Measurements from ENCODE around the gene ZNF516. TPM values are rescaled to one million over a fixed set of nuclear protein-coding genes. Genes with fewer than 3 reads are reported as not detected.

ZNF516 gene
- total RNA-seq, 2 experiments from 2014 or later = 2.7 to 4.8 TPM

DNA sequence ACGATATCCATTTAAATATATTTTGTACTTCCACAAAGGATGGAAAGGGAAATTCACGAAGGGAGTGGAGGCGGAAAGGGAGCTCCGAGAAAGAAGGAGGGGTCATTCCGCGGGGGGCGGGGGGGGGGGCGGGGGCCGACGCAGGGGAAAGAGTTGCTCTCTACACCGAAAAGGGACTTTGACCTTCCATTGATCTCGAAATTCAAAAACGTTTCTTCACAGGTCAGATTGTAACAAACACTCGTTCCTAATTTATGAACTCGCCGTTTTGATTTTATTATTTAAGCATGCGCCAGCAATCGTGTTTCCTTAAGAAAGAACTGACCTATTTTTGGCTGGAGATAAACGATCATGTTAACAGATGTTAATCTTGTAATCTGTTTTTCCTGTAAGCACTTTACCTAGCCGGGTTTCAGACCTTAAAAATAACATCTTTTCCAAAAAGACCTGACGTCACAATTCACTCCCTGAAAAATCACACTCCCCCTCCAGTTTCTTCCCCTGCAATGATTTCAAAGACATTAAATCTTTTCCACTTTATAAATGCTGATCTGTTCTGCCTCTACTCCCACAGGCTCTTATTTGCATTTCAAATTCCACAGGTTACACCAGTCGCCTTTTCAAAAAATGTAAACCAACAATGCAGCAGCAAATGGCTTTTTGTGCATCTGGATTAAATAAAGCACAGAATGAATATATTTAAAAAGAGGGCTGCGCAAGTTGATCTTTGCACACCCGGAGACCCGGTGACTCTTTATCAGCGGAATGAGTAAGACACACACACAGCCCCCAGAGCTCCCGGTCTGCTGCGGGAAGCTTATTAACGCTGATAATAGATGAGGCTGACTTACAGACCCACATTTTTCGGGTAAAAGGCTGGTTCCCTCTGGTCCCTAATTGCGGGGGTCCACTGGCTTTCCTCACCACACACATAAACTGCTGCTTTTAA lies 1.6 kb downstream of the ZNF516 start:
- ChIA-PET CTCF (interaction anchor here (0.6 to 1.3 kb wide), 2 partner anchors 66 to 216 kb away, joined by 3 to 5 read pairs; no protein-coding TSS in a partner anchor), POLR2A (no interaction called here)
- Mint-ChIP-seq H3K4me3 (peak overlapping the region; percentile 84), H3K27ac (peak overlapping the region; percentile 4), H3K27me3 (peaks cover 59% of the 10 kb centered on the region), H3K36me3 (no peaks in the 10 kb centered on the region), H3K4me1 (ENCODE audit: low read depth) (peaks cover 33% of the 10 kb centered on the region), H3K9me3 (no peaks in the 10 kb centered on the region)
- DNase-seq = no peak
- intact Hi-C loops (cut with micrococcal nuclease) = loop anchor here (1.0 to 10.0 kb wide), 10 partner anchors 41 to 1999 kb away; partner anchors contain the start of genes CNDP2, TSHZ1 and ZNF236

DNA sequence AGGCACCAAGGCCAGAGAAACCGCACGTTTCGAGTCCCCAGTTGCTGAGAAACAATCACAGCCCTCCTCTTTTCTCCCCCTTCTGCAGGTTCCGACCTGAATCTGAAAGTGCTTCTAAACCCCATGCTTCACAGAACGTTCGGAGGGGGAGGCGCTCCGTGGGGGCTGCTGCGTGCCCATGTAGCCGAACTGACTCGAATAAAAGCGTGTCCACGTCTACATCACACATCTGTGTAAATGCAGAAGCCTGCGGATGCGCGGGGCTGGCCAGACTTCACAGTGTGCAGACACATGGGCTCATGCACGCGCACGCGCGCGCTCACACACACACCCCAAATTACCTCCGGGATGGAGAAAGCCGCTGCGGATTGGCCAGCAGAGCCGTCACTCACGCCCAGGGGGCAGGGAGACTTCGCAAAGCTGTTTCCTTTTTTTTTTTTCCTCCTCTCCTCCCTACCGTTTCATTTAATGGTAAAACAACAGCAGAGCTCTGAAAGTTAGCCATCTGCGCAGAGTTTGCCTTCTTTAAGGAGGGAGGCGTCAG lies 2.3 kb downstream of the ZNF516 start:
- Mint-ChIP-seq H3K4me3 (peak overlapping the region; percentile 84), H3K27ac (peak overlapping the region; percentile 42), H3K4me1 (ENCODE audit: low read depth) (peaks cover 33% of the 10 kb centered on the region), H3K36me3 (no peaks in the 10 kb centered on the region), H3K9me3 (no peaks in the 10 kb centered on the region), H3K27me3 (peaks cover 60% of the 10 kb centered on the region)
- intact Hi-C loops (cut with micrococcal nuclease) = loop anchor here (1.0 to 10.0 kb wide), 10 partner anchors 40 to 1998 kb away; partner anchors contain the start of genes CNDP2, TSHZ1 and ZNF236
- ChIA-PET POLR2A (no interaction called here), CTCF (interaction anchor here (0.6 kb wide), 1 partner anchor 65 kb away, joined by 3 read pairs; no protein-coding TSS in a partner anchor)
- peak; percentile 99 for DNase-seq

DNA sequence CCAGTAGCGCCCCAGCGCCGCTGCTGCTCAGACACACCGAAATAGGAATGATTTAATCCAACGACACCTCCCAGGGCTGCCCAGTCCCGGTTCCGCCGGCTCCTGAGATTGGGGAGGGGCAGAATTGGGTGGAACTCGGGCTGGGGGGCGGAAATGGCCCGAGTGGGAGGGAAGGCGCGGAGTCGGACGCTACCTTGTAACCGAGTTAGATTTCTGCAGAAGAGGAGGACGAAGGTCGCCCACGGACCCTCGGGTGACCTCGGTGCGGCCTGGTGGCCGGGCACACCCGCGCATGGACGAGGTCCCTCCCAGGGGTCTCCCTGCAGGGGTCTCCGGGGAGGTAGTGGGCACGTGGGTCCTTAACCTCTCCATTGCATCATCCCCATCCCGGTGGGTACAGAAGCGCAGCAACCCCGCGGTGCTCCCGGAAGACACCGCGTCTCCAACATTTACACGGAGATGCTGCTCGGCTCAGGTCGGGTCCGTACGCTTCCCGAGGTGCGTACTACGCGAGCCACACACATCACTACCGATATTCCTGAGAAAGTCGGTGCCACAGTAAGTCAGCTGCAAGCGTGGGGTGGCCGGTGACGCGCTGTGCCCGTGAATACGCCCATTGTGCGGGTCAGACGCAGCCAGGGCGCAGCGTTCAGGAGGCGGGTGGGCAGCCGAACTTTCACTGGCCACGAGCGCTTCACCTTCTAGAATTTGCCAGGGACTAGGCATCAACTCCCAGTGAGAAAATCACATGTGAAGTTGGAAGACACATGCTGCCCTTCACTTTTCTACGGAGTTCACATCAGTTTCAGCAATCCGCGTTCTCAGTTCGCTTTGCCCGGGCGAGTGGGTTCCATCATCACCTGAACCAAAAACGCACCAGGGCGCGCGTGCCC lies 3.0 kb downstream of the ZNF516 start:
- peaks cover 58% of the 10 kb centered on the region for H3K27me3 Mint-ChIP-seq

DNA sequence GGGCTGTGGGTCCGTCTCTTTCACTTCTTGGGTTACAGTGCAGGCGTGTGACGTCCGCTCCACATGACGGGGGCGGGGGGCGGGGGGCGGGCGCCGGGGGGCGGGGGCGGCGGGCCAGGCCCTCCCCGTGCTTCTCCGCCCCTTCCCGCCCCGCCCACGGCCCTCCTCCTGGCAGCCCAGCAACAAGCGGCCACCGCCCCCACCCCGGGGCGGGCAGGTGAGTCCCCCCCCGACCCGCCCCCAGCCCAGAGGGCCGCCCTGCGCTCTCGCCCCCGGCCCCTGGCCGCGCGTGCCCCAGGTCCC lies 3.6 kb downstream of the ZNF516 start:
- H3K9me3 Mint-ChIP-seq = no peaks in the 10 kb centered on the region
- DNase-seq = peak; percentile 64
- ChIA-PET CTCF (no interaction called here), POLR2A (no interaction called here)
- peak overlapping the region; percentile 84 for H3K4me3 Mint-ChIP-seq
- intact Hi-C loops (cut with micrococcal nuclease) = loop anchor here (5.0 to 10.0 kb wide), 6 partner anchors 94 to 1997 kb away; partner anchors contain the start of genes CNDP2 and TSHZ1
- H3K27ac Mint-ChIP-seq = no peak overlapping the region
- peaks cover 33% of the 10 kb centered on the region for H3K4me1 Mint-ChIP-seq (ENCODE audit: low read depth)
- no peaks in the 10 kb centered on the region for H3K36me3 Mint-ChIP-seq
- peaks cover 56% of the 10 kb centered on the region for H3K27me3 Mint-ChIP-seq

More for the DNA sequence above, 3.0 kb downstream of the ZNF516 start:
- Mint-ChIP-seq H3K9me3 (no peaks in the 10 kb centered on the region), H3K4me3 (peak overlapping the region; percentile 84), H3K27ac (peak overlapping the region; percentile 72), H3K4me1 (ENCODE audit: low read depth) (peaks cover 33% of the 10 kb centered on the region), H3K36me3 (no peaks in the 10 kb centered on the region)
- DNase-seq = peak; percentile 42
- ChIA-PET POLR2A (no interaction called here), CTCF (no interaction called here)
- intact Hi-C loops (cut with micrococcal nuclease) = loop anchor here (2.0 to 10.0 kb wide), 9 partner anchors 39 to 1997 kb away; partner anchors contain the start of genes CNDP2 and TSHZ1

DNA sequence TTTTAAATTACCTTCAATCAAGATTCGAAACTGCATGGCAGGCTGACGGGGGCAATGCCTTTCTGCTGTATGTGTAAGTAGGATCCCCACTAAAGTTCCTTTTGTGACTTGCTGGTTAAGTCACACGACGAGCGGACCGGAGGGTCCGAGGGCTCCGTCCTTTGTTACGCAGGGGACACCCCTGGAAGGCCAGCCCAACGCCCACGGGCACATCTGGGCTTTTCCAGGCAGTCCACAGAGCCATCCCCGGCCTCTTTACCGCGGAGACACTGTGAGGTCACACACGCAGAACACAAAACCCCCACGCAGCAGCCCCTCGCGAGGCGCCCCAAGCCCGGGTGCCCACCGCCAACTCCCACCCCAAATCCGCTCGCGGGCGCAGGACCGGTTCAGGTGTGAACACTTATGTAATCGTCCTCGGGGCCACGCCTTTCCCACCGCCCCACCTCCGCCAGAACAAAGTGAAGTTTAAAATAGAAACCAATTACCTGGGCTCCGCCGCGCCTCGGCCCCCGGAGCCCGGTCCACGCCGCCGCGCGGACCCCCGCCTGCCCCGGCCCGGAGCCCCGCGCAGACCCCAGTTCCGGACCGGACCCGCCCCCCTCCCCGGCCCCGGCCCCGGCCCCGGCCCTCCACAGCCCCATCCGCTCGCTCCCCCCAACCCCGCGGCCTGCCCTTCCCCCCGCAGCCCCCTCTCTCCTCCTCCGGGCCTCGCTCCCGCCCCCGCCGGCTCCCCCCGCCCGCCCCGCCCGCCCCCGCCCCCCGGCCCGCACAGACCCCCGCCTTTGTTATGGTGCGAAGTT lies 4.2 kb downstream of the ZNF516 start:
- peaks cover 55% of the 10 kb centered on the region for H3K27me3 Mint-ChIP-seq
- peaks cover 32% of the 10 kb centered on the region for H3K4me1 Mint-ChIP-seq (ENCODE audit: low read depth)
- H3K4me3 Mint-ChIP-seq = peak overlapping the region; percentile 74
- H3K36me3 Mint-ChIP-seq = no peaks in the 10 kb centered on the region
- ChIA-PET CTCF (interaction anchor here (0.8 kb wide), 1 partner anchor 9 kb away, joined by 3 read pairs; no protein-coding TSS in a partner anchor), POLR2A (no interaction called here)
- peak; percentile 48 for DNase-seq
- no peak overlapping the region for H3K27ac Mint-ChIP-seq
- intact Hi-C loops (cut with micrococcal nuclease) = loop anchor here (5.0 to 10.0 kb wide), 6 partner anchors 94 to 1996 kb away; partner anchors contain the start of genes CNDP2 and TSHZ1
- H3K9me3 Mint-ChIP-seq = no peaks in the 10 kb centered on the region

DNA sequence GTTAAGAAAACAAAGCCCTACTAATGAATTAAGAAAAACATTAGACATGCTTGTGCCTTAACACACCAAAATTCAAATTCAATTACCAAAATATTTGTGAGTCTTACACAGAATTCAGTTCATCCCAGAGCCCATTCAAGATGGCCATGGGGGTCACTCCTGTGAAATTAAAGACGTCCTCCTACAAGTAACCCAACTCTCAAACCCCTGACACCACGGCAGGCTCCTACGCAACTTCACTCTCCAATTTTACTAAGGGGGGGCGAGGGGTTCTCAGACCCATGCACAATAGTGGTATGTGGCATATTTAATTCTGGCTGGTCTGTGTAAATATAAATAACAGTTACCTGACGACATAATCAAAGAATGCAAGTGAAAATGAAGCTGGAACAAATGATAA lies 5.0 kb downstream of the ZNF516 start:
- peak overlapping the region; percentile 74 for H3K4me3 Mint-ChIP-seq
- peaks cover 56% of the 10 kb centered on the region for H3K27me3 Mint-ChIP-seq
- intact Hi-C loops (cut with micrococcal nuclease) = loop anchor here (5.0 to 10.0 kb wide), 6 partner anchors 93 to 1995 kb away; partner anchors contain the start of genes CNDP2 and TSHZ1
- H3K27ac Mint-ChIP-seq = no peak overlapping the region
- no peak for DNase-seq
- no peaks in the 10 kb centered on the region for H3K36me3 Mint-ChIP-seq
- H3K4me1 Mint-ChIP-seq (ENCODE audit: low read depth) = peaks cover 28% of the 10 kb centered on the region
- POLR2A ChIA-PET = no interaction called here
- CTCF ChIA-PET = interaction anchor here (0.8 kb wide), 1 partner anchor 8 kb away, joined by 3 read pairs; no protein-coding TSS in a partner anchor
- H3K9me3 Mint-ChIP-seq = no peaks in the 10 kb centered on the region

DNA sequence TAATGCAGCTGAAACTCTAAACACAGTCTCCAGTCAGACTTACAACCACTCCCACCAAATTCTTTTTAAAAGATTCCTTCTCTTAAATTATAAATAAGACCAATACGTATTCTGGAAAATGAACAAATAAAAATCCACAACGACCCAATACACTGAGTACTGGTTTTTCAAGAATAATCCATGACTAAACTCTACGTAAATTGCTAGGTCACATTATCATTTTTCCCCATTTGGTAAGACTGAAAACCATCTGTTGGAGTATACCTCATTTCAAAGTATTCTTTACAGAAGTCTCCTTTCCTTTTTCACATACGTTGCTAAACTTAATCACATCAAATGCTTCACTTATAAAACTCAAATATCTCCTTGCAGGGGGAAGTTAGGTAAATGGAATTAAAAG lies 6.0 kb downstream of the ZNF516 start:
- Mint-ChIP-seq H3K4me1 (ENCODE audit: low read depth) (peaks cover 24% of the 10 kb centered on the region), H3K36me3 (no peaks in the 10 kb centered on the region), H3K27ac (no peak overlapping the region), H3K4me3 (no peak overlapping the region), H3K27me3 (peaks cover 54% of the 10 kb centered on the region), H3K9me3 (no peaks in the 10 kb centered on the region)
- ChIA-PET CTCF (interaction anchor here (1.1 kb wide), 1 partner anchor 221 kb away, joined by 3 read pairs; no protein-coding TSS in a partner anchor), POLR2A (no interaction called here)
- intact Hi-C loops (cut with micrococcal nuclease) = no loop called here
- DNase-seq = no peak

DNA sequence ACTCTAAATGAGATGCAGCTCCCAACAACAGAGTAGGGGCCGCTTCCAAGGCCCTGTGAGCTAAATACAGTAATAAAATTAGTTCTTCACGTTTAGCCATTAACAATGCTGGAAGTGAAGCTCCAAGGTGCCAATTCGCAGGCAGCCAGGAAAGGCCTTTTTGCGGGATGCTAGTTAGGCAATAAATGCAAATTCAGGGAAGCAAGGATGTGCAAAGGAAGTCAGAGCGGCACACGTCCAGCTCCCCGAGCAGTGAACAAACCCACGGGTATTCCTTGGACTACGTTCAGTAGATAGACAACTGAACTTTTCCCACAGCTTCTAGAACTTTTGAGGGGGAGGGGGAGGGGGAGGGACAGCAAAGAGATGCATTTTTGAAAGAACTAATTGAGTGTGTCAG lies 6.9 kb downstream of the ZNF516 start:
- Mint-ChIP-seq H3K9me3 (no peaks in the 10 kb centered on the region), H3K27me3 (peaks cover 49% of the 10 kb centered on the region), H3K27ac (no peak overlapping the region), H3K4me3 (no peak overlapping the region), H3K36me3 (no peaks in the 10 kb centered on the region), H3K4me1 (ENCODE audit: low read depth) (peaks cover 16% of the 10 kb centered on the region)
- POLR2A ChIA-PET = no interaction called here
- CTCF ChIA-PET = interaction anchor here (1.1 kb wide), 1 partner anchor 222 kb away, joined by 3 read pairs; no protein-coding TSS in a partner anchor
- no peak for DNase-seq
- intact Hi-C loops (cut with micrococcal nuclease) = no loop called here

DNA sequence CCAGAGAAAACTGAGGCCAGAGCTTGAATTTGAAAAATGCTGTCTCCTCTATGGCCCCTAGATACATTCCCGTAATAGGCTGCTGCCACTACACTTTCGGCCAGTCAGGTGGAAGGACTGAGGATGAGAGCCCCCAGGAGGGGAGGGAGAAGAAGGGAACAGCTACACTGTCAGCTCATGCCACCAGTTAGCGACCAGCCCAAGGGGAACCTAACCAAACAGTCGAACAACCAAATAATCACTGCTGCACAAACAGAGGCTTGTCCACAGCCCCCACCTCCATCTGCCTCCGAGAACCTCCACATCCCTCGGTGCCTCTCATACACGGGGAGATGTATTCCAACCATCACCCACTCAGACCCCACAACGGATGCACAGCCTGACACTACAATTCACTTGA lies 7.3 kb downstream of the ZNF516 start:
- no peaks in the 10 kb centered on the region for H3K9me3 Mint-ChIP-seq
- peaks cover 16% of the 10 kb centered on the region for H3K4me1 Mint-ChIP-seq (ENCODE audit: low read depth)
- no peaks in the 10 kb centered on the region for H3K36me3 Mint-ChIP-seq
- no peak overlapping the region for H3K4me3 Mint-ChIP-seq
- ChIA-PET POLR2A (no interaction called here), CTCF (interaction anchor here (1.1 kb wide), 1 partner anchor 222 kb away, joined by 3 read pairs; no protein-coding TSS in a partner anchor)
- no peak for DNase-seq
- intact Hi-C loops (cut with micrococcal nuclease) = no loop called here
- H3K27me3 Mint-ChIP-seq = peaks cover 46% of the 10 kb centered on the region
- no peak overlapping the region for H3K27ac Mint-ChIP-seq

DNA sequence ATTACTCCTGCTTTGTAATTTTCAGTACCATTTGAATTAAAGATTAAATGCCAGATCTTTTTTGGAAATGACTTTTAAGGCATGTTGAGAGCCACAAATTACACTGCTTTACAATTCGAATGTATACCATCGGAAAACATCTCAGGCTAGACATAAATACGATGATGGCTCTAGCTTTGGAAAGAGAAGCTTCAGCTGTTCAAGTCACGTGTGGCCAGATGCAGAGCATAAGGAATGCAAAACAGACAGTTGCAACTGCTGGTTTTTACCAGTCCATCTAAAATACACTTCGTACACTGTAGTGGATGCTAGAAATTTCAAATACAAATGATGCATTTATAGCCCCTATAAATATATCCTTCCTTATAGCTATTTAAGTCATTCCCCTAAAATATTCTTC lies 8.0 kb downstream of the ZNF516 start:
- no peaks in the 10 kb centered on the region for H3K9me3 Mint-ChIP-seq
- H3K27ac Mint-ChIP-seq = no peak overlapping the region
- intact Hi-C loops (cut with micrococcal nuclease) = no loop called here
- H3K4me3 Mint-ChIP-seq = no peak overlapping the region
- DNase-seq = no peak
- POLR2A ChIA-PET = no interaction called here
- H3K27me3 Mint-ChIP-seq = peaks cover 40% of the 10 kb centered on the region
- CTCF ChIA-PET = no interaction called here
- peaks cover 9% of the 10 kb centered on the region for H3K4me1 Mint-ChIP-seq (ENCODE audit: low read depth)
- H3K36me3 Mint-ChIP-seq = no peaks in the 10 kb centered on the region

DNA sequence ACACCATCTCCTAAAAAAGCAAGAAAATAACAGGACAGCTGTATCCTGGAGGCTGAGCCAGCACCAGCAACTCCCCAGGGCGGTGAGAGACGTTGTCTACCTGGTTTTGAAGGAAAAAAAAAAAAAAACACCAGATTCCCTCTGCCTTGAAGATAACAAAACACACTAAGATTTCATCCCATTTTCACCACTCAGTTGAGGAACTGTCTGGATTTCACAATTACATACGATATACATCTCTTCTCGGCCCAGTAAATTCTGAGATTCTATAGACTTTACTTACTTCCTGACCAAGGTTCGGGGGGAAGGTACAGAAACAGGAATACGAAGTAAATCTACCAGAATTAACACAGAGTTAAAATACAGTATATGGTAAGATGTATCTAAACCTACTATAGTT lies 8.5 kb downstream of the ZNF516 start:
- ChIA-PET POLR2A (no interaction called here), CTCF (no interaction called here)
- no peak overlapping the region for H3K27ac Mint-ChIP-seq
- no peaks in the 10 kb centered on the region for H3K9me3 Mint-ChIP-seq
- DNase-seq = no peak
- no peak overlapping the region for H3K4me3 Mint-ChIP-seq
- H3K27me3 Mint-ChIP-seq = peaks cover 39% of the 10 kb centered on the region
- intact Hi-C loops (cut with micrococcal nuclease) = no loop called here
- H3K4me1 Mint-ChIP-seq (ENCODE audit: low read depth) = peaks cover 8% of the 10 kb centered on the region
- H3K36me3 Mint-ChIP-seq = no peaks in the 10 kb centered on the region
